Neural cell (in vitro differentiated cells): ENCODE measurements around the gene GIMAP8. TPM values are rescaled to one million over a fixed set of nuclear protein-coding genes. Genes with fewer than 3 reads are reported as not detected.

Experiments
- H2AFZ ChIP-seq: fragments of 200-600, 300-800 bp; sonication (generic), shearing (Covaris generic); 2 replicates; pipeline ENCODE4 v1.6.0; 2014; ENCODE audit warnings: low read depth, mild to moderate bottlenecking, antibody characterized with exemption, low read length, moderate library complexity
- H3F3A ChIP-seq: fragments of 200-600 bp; shearing (Covaris generic); 2 replicates; pipeline ENCODE4 v1.6.1; 2016; ENCODE audit warnings: mild to moderate bottlenecking, moderate library complexity, mixed read lengths, antibody characterized with exemption, low read length; ENCODE audit not compliant: insufficient read depth, poor library complexity, severe bottlenecking
- H3K27ac ChIP-seq: fragments of 200-600, 300-800 bp; sonication (generic), shearing (Covaris generic); 2 replicates; pipeline ENCODE4 v1.5.1; 2014; ENCODE audit warnings: mild to moderate bottlenecking, low read length, moderate library complexity
- H3K27me3 ChIP-seq: fragments of 300-800, 200-600 bp; sonication (generic), shearing (Covaris generic); 2 replicates; pipeline ENCODE4 v1.6.0; 2014; ENCODE audit warnings: mild to moderate bottlenecking, low read depth, low read length, moderate library complexity; ENCODE audit not compliant: insufficient read depth
- H3K36me3 ChIP-seq: fragments of 300-800, 200-600 bp; sonication (generic), shearing (Covaris generic); 2 replicates; pipeline ENCODE4 v1.5.1; 2014; ENCODE audit warnings: mild to moderate bottlenecking, antibody characterized with exemption, low read length, moderate library complexity; ENCODE audit not compliant: insufficient read depth
- H3K4me2 ChIP-seq: fragments of 300-800, 200-600 bp; sonication (generic), shearing (Covaris generic); 2 replicates; pipeline ENCODE4 v1.6.0; 2014; ENCODE audit warnings: mild to moderate bottlenecking, low read length
- H3K4me3 ChIP-seq: fragments of 300-800, 200-600 bp; sonication (generic), shearing (Covaris generic); 2 replicates; pipeline ENCODE4 v1.5.1; 2014; ENCODE audit warnings: mild to moderate bottlenecking, low read length, moderate library complexity
- H3K79me2 ChIP-seq: fragments of 200-600 bp; shearing (Covaris generic); replicated peaks from 2 replicates; pipeline ENCODE4 v1.6.0; 2014; ENCODE audit warnings: mild to moderate bottlenecking, low read length, moderate library complexity; ENCODE audit not compliant: insufficient read depth
- H3K9ac ChIP-seq: fragments of 300-800, 200-600 bp; sonication (generic), shearing (Covaris generic); 2 replicates; pipeline ENCODE4 v1.6.1; 2016; ENCODE audit warnings: mild to moderate bottlenecking, low read length, mixed read lengths
- H3K9me2 ChIP-seq: fragments of 200-600 bp; shearing (Covaris generic); 2 replicates; pipeline ENCODE4 v1.6.1; 2016; ENCODE audit warnings: mild to moderate bottlenecking, low read length, mixed read lengths; ENCODE audit not compliant: insufficient read depth
- H3K9me3 ChIP-seq: fragments of 200-600, 300-800 bp; sonication (generic), shearing (Covaris generic); 2 replicates; pipeline ENCODE4 v1.6.1; 2016; ENCODE audit warnings: mild to moderate bottlenecking, mixed run types, low read length, moderate library complexity, mixed read lengths
- H4K20me1 ChIP-seq: fragments of 200-600 bp; shearing (Covaris generic); 2 replicates; pipeline ENCODE4 v1.6.1; 2016; ENCODE audit warnings: mild to moderate bottlenecking, mixed run types; ENCODE audit not compliant: insufficient read depth
- CTCF ChIP-seq: fragments of 450-650 bp; IDR thresholded peaks from 2 replicates; pipeline ENCODE4 v1.5.1; 2014; ENCODE audit warnings: antibody characterized with exemption, mild to moderate bottlenecking, moderate library complexity; ENCODE audit not compliant: poor library complexity, severe bottlenecking
- EP300 ChIP-seq: fragments of 450-650 bp; conservative IDR thresholded peaks from 2 replicates; pipeline ENCODE4 v1.6.1; 2014; ENCODE audit warnings: antibody characterized with exemption, mild to moderate bottlenecking, moderate library complexity; ENCODE audit not compliant: poor library complexity, severe bottlenecking
- EZH2 ChIP-seq: fragments of 200-600, 300-800 bp; shearing (Covaris generic), sonication (generic); IDR thresholded peaks from 2 replicates; pipeline ENCODE4 v1.6.1; 2014; ENCODE audit warnings: antibody characterized with exemption, low read length, borderline replicate concordance, mild to moderate bottlenecking; ENCODE audit not compliant: insufficient read depth, poor library complexity, severe bottlenecking
- MXI1 ChIP-seq: fragments of 450-650 bp; conservative IDR thresholded peaks from 2 replicates; pipeline ENCODE4 v1.6.1; 2014; ENCODE audit warnings: antibody characterized with exemption, mild to moderate bottlenecking; ENCODE audit not compliant: poor library complexity, severe bottlenecking
- POLR2AphosphoS5 ChIP-seq: IDR thresholded peaks from 2 replicates; pipeline ENCODE4 v1.6.1; 2012
- RAD21 ChIP-seq: fragments of 450-650 bp; conservative IDR thresholded peaks from 2 replicates; pipeline ENCODE4 v1.6.1; 2014; ENCODE audit warnings: antibody characterized with exemption, mild to moderate bottlenecking, moderate library complexity
- REST ChIP-seq: IDR thresholded peaks from 2 replicates; pipeline ENCODE4 v1.6.1; 2012; ENCODE audit warnings: borderline replicate concordance
- SMC3 ChIP-seq: fragments of 450-650 bp; conservative IDR thresholded peaks from 2 replicates; pipeline ENCODE4 v1.6.1; 2014; ENCODE audit warnings: antibody characterized with exemption, mild to moderate bottlenecking, moderate library complexity; ENCODE audit not compliant: poor library complexity
- TAF1 ChIP-seq: IDR thresholded peaks from 2 replicates; pipeline ENCODE4 v1.6.1; 2012; ENCODE audit warnings: low read depth
- polyA plus RNA-seq: library from polyadenylated mRNA; depleted of rRNA; stranded (reverse); fragments of >200 nt; gene quantifications from 2 replicates; pipeline ENCODE4 v1.2.3, GENCODE V29; 2014

The GIMAP8 gene
- polyA plus RNA-seq, 1 donor from 2014 or later, result not detected

- Histone ChIP-seq H4K20me1 (no peaks in the 10 kb centered on the region), H3K4me2 (no peak overlapping the region), H3K9me3 (peaks cover 6% of the 10 kb centered on the region), H3F3A (no peaks in the 10 kb centered on the region), H3K9ac (no peak overlapping the region), H3K4me3 (no peak overlapping the region), H2AFZ (no peak overlapping the region), H3K9me2 (no peaks in the 10 kb centered on the region), H3K27me3 (no peaks in the 10 kb centered on the region), H3K79me2 (no peaks in the 10 kb centered on the region), H3K27ac (no peak overlapping the region), H3K36me3 (no peaks in the 10 kb centered on the region)
- TF ChIP-seq EZH2 (no peak), EP300 (no peak), REST (no peak), CTCF (no peak), SMC3 (no peak), POLR2AphosphoS5 (no peak), TAF1 (no peak)
These were observed 60.6 kb downstream of the GIMAP8 start for GRCh38 chr7:150511048-150511447.

- no peaks in the 10 kb centered on the region for H3K36me3 ChIP-seq
- H3F3A ChIP-seq, result no peaks in the 10 kb centered on the region
- H3K79me2 ChIP-seq, result no peaks in the 10 kb centered on the region
- no peaks in the 10 kb centered on the region for H3K27me3 ChIP-seq
- no peak overlapping the region for H3K4me2 ChIP-seq
- H4K20me1 ChIP-seq, result no peaks in the 10 kb centered on the region
- H3K27ac ChIP-seq, result no peak overlapping the region
- TF ChIP-seq SMC3, result no peak
- TF ChIP-seq CTCF, result no peak
- no peak for TF ChIP-seq MXI1
- no peak for TF ChIP-seq RAD21
- no peak for TF ChIP-seq POLR2AphosphoS5
- no peak for TF ChIP-seq EZH2
- TF ChIP-seq TAF1, result no peak
- TF ChIP-seq EP300, result no peak
- TF ChIP-seq REST, result no peak
- H3K9me3 ChIP-seq, result peaks cover 6% of the 10 kb centered on the region
- H3K4me3 ChIP-seq, result no peak overlapping the region
- H3K9ac ChIP-seq, result no peak overlapping the region
- H2AFZ ChIP-seq, result no peak overlapping the region
- no peaks in the 10 kb centered on the region for H3K9me2 ChIP-seq
These were observed 63.3 kb downstream of the GIMAP8 start for GRCh38 chr7:150513758-150514157.
